Gastroesophageal sphincter (tissue), 3 donors: ENCODE results near the gene SPPL3.

Experiments used
- POLR2A ChIP-seq, 2 donors: fragments of 450-650 bp; IDR thresholded peaks; one replicate each; pipeline ENCODE4 v1.6.1; 2017; ENCODE audit warnings: antibody characterized with exemption in 2 of 2, mild to moderate bottlenecking in 2 of 2, moderate library complexity in 1 of 2
- TF ChIP-seq, protein P1 (sequence below), 4 experiments: fragments of 200-600 bp in 2 of 4; fragments of 450-650 bp in 2 of 4; sonication (generic) in 1 of 4; IDR thresholded peaks; one replicate each; pipeline ENCODE4 v1.5.1; 2017 to 2019; ENCODE audit warnings: antibody characterized with exemption in 4 of 4, mild to moderate bottlenecking in 2 of 4, moderate library complexity in 2 of 4

DNA sequence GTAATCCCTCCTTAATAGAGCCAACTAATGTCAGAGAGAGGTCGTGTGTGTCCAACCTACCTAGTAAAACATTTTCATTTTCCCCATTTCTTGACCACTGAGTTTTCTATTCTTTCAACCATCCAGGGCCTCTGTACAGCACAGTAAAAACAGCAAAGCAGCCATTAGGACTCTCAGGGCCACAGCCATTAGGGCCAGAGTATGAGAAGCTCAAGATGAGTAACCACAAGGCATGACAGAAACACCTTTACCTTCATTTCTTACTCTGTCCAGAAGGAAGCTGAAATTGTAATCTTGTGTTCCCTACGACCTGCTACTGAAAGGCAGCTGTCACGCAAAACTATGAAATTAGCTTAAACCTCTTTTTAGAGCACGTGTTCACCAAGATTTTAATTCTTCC, 2.3 kb downstream of the SPPL3 start:
- no peak for TF ChIP-seq POLR2A (IDR thresholded peaks at IDR 0.05)
- TF ChIP-seq, protein P1, sequence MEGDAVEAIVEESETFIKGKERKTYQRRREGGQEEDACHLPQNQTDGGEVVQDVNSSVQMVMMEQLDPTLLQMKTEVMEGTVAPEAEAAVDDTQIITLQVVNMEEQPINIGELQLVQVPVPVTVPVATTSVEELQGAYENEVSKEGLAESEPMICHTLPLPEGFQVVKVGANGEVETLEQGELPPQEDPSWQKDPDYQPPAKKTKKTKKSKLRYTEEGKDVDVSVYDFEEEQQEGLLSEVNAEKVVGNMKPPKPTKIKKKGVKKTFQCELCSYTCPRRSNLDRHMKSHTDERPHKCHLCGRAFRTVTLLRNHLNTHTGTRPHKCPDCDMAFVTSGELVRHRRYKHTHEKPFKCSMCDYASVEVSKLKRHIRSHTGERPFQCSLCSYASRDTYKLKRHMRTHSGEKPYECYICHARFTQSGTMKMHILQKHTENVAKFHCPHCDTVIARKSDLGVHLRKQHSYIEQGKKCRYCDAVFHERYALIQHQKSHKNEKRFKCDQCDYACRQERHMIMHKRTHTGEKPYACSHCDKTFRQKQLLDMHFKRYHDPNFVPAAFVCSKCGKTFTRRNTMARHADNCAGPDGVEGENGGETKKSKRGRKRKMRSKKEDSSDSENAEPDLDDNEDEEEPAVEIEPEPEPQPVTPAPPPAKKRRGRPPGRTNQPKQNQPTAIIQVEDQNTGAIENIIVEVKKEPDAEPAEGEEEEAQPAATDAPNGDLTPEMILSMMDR (IDR thresholded peaks at IDR 0.05), result no peak
